NOMO-1 (cell line): ENCODE results near the gene STAC3.

Experiments used
- DNase-seq, 2 experiments: peaks; one replicate each; lab custom pipeline; 2025; ENCODE audit not compliant: unreplicated experiment in 2 of 2; lab: John Stamatoyannopoulos, UW

STAC3 gene

GRCh38 chr12:57236925-57237595 lies 13.9 kb downstream of the STAC3 start:
- no peak for DNase-seq

DNA sequence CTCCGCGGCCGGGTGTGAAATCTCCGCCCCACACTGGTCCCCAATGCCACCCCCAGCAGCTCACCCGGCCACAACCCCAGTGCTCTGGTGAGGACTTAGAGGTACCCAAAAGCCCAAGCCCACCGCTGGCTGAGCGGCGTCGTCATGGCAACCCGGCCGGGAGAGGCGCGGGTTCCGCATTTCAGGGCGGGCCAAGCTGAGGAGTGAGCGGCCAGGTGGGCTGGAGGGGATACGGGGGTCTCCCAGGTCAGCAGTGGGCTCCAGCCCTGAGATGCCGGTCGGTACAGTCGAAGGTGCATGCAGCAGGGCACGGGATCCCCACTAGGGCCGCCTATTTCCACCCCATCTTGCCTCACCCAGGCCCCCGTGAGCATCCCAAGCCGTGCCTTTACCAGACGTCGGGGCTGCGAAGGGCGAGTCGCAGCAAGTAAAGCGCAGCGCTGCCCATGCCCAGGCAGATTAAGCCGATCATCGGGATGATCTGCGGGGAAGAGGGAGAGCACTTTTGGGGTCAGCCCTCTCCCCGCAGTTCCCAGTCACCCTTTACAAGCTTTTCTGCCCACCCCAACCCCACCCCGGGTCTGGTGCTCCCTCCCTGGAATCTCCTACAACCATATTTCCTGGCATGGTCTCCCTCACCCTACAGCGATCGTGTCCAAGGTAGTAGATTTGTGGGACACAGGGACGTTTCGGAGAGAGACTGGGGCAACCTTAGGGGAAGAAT lies 14.6 kb downstream of the STAC3 start:
- no peak for DNase-seq

- no peak for DNase-seq
Measured at GRCh38 chr12:57235728-57236131, 15.3 kb downstream of the STAC3 start.

DNA sequence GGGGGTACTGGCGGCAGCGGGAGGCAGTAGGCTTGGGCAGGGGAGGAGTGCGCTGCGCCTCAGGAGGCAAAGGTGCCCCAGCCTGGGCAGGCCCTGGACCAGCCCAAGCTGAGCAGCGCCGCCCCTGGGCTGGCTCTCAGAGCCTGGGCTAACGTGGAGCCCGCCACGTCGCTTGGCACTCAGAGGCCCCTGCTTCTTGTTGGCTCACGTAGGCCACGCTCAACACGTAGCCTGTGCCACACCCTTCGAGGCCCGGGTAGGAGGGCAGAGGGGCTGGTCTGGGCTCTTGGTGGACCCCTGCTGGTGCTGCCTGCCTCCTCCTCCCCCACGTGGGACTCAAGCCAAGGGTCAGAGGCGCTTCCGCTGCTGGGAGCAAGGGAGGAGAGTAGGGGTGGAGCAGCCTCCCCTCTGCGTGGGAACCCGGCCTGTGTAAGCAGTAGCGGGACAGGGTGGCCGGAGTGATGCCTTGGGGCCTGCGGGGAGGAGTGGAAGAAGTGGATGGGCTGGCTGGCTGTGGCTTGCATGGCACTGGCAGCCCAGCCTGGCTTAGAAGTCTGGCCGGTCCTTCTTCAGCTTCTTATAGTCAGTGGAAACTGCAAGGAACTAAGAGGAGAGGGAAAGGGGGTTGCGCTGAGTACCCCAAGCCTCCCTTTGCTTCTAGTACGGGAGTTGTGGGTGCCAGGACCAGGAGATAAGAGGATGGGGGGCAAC lies 15.8 kb downstream of the STAC3 start:
- no peak for DNase-seq

DNA sequence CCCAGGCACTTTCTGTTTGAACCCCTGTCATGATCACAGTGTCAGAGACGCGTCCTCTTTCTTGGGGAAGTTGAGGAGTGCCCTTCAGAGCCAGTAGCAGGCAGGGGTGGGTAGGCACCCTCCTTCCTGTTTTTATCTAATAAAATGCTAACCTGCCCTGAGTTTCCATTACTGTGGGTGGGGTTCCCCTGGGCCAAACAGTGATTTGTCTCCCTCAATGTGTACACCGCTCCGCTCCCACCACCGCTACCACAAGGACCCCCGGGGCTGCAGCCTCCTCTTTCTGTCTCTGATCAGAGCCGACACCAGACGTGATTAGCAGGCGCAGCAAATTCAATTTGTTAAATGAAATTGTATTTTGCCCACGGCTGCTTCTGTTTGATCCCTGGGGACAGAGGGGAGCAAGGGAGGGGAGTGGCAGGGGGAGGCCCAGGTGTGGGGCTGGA lies 16.4 kb downstream of the STAC3 start:
- no peak for DNase-seq

DNA sequence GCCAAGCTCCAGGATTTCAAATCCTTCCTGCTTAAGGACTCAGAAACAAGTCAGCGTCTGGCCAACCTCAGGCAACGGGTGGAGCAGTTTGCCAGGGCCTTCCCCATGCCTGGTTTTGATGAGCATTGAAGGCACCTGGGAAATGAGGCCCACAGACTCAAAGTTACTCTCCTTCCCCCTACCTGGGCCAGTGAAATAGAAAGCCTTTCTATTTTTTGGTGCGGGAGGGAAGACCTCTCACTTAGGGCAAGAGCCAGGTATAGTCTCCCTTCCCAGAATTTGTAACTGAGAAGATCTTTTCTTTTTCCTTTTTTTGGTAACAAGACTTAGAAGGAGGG lies 16.8 kb downstream of the STAC3 start:
- DNase-seq, result no peak

DNA sequence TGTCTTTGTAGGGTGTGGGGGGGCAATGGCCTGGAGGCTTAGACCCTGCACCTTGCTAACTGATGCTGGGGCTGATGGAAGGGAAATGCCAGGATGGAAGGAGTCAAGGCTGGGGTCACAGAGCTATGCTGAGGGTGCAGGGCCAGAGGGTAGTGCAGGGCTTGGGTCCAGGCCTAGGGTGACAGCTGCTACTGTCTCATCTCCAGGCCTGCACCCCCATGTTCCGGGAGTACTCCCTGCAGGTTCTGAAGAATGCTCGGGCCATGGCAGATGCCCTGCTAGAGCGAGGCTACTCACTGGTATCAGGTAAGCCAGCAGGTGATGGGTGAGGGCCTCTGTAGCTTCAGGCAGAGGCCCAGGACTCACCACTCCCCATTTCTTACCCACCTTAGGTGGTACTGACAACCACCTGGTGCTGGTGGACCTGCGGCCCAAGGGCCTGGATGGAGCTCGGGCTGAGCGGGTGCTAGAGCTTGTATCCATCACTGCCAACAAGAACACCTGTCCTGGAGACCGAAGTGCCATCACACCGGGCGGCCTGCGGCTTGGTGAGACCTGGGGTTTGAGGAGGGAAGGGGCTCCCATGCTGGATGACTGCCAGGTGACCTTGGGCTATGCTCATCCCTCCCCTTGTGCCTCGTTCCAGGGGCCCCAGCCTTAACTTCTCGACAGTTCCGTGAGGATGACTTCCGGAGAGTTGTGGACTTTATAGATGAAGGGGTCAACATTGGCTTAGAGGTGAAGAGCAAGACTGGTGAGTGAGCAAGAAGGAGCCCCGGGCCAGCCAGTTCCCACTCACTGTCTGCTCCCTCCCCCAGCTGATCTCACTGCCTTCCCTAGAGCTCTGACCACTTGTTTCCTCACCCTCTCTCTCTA lies 17.4 kb downstream of the STAC3 start:
- no peak for DNase-seq

DNA sequence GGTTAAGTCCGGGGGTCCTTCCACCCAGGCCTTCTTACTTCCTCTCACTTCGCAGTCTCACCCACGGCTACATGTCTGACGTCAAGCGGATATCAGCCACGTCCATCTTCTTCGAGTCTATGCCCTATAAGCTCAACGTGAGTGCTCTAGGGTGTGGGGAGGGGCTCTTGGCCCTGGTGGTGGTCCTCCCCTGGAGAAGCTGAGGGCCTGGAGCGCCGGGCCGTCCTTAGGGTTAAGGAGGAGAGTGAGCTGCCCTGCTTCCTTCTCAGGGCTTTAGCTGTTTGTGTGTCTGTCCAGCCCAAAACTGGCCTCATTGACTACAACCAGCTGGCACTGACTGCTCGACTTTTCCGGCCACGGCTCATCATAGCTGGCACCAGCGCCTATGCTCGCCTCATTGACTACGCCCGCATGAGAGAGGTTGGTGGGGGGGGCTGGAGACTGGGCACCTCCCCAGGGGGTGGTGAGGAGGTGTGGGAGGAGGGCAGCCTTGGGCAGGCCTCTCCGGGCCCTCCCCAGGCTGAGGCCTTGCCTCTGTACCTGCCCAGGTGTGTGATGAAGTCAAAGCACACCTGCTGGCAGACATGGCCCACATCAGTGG lies 18.7 kb downstream of the STAC3 start:
- no peak for DNase-seq

- DNase-seq, result no peak
Measured at GRCh38 chr12:57231276-57232021, 19.5 kb downstream of the STAC3 start.

DNA sequence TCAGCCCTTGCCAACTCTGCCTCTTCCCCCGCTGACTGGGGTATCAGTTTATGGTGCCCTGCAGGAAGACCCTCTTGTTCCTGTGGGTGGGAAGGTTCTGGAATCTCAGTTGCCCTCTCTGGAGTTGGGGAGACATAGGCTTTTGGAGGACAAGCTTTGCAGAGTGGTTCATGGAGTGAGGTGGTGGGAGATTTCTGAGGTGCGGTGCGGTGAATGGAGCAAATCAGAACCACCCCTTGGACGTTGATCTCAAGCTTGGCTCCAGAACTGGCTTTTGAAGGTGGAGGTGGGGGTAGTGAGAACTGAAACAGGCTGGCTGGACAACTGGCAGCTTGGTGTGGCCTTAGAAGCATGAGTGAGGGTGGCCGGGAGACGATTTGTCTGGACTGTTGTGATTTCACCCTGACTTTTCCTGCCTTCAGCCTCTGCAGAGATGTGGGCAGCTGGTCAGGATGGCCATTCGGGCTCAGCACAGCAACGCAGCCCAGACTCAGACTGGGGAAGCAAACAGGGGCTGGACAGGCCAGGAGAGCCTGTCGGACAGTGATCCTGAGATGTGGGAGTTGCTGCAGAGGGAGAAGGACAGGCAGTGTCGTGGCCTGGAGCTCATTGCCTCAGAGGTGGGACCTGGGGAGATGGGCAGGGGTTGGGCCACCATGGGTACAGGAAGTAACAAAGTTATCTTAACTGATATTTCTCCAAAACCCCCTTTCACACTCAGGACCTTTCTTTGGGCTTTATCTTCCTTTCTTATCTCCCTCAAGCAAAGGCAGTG lies 20.4 kb downstream of the STAC3 start:
- no peak for DNase-seq

- peak; percentile 94 to 98 for DNase-seq
Measured at GRCh38 chr12:57229634-57230380, 21.2 kb downstream of the STAC3 start, which contains the start of gene SHMT2. TSS of gene SHMT2 (plus strand) at chr12:57229711. CDS start at chr12:57229779, 68 bp downstream.

DNA sequence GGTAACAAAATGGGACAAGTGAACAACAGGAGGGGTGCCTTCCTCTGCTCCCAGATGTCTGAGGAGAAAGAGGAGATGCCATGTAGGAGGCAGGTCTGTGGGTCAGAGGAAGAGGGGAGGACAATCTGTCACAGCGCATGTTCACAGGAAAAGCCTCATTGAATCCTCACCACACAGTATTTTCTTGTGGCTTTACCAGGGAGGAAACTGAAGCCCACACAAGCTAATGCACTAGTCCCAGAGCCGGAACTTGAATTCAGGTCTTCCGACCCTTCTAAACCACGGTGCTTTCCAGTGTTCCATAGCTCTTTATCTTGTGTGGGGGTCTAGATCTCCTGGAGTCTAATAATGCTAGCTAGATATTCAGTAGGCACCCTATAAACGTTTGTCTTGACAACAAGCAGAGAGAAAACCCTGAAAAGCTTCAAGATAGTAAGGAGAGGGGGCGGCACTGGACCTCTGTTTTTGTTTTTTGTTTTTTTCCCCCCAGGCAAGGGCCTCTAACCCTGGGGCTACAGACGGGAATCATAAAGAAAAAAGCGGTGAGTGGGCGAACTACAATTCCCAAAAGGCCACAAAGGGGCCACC lies 21.8 kb downstream of the STAC3 start:
- peak in 1 of 2 experiments; percentile 34 for DNase-seq

DNA sequence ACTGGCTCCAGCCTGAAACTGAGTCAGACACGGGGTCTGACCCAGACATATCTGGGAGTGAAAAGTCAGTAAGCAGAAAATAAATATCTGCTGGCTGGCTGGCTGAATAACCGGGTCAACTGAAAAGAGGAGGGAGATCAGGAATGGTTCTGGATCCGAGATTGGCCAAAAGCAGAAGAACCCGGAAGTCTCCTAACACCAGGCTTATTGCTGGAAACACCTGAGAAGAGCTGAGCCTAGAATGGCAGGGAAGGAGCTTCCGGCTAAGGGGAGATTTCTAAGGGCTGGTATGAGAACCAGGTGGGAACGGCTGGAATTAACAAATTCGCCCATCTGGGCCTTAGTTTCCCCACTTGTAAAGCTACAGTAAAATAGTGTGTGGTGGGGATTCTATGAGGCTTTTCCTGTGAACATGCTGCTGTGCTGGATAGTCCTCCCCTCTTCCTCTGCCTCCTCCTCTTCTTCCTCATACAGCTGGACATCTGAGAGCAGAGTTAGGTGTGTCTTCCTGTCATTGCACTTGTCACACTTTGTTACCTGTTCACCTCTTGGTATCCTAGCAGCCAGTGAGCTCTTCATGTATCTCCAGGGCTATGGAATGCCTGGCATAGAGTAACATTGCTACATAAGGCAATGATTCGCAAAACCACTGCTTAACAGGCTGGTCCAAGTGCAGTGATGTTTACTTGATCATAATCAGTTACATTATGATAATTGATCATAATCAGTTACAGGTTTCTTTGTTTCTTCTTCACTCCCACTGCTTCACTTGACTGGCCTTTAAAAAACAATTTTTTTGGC lies 23.5 kb downstream of the STAC3 start:
- DNase-seq, result no peak

GRCh38 chr12:57226588-57227314 lies 24.2 kb downstream of the STAC3 start:
- no peak for DNase-seq

DNA sequence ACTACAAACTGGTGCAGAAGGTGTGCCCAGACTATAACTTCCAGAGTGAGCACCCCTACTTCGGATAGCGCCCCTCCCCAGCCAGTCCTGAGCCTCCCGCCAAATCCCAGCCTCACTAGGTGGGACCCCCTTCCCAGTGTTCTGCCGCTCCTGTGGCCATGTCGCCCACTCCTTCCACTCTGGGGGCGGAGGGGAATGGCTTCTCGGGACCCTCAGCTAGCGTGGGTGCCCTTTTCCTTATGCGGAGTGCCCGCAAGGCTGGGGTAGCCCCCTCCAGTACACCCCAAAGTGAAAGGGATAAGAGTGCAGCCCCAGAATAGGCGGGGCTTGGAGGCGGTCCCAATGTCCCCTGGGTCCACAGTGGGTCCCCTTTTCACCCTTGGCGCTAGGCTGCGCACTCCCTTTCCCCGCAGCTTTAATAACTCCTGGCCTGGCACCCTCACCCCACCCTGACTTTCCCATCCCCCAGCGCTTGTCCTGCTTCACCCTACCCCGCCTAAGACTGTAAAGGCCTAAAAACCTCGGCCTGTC lies 25.2 kb downstream of the STAC3 start:
- no peak for DNase-seq
